ENCODE data around the gene CARMIL1. TPM values are rescaled to one million over a fixed set of nuclear protein-coding genes. Genes with fewer than 3 reads are reported as not detected.

Gene CARMIL1
- total RNA-seq, 1 experiment from 2014 or later = 23.6 TPM

- Histone ChIP-seq H3K4ac (ENCODE audit: low read depth, low read length) (no peak overlapping the region), H3K9ac (ENCODE audit: extremely low read depth, insufficient read length, low read length) (no peak overlapping the region), H3K79me2 (ENCODE audit: insufficient read depth, low read length) (peaks cover 14% of the 10 kb centered on the region; the same call in 1 of the 2 replicates), H3K23me2 (ENCODE audit: insufficient read length, low read depth, low read length, poor library complexity, severe bottlenecking) (no peaks in the 10 kb centered on the region), H2BK5ac (ENCODE audit: insufficient read length, low read length) (no peak overlapping the region), H3K18ac (ENCODE audit: insufficient read length, low read depth, low read length) (no peak overlapping the region), H2BK20ac (ENCODE audit: low read depth, low read length, poor library complexity, severe bottlenecking) (no peak overlapping the region), H3K56ac (ENCODE audit: insufficient read length, low read depth, low read length) (no peak overlapping the region), H2AK5ac (ENCODE audit: insufficient read length, low read length) (no peak overlapping the region), H4K8ac (replicated peaks; ENCODE audit: insufficient read length, low read depth, low read length) (no peak overlapping the region), H2BK12ac (ENCODE audit: insufficient read length, low read depth, low read length) (no peak overlapping the region), H3K27me3 (ENCODE audit: insufficient read depth, low read length) (no peaks in the 10 kb centered on the region), H3K23ac (ENCODE audit: insufficient read length, low read depth, low read length) (no peak overlapping the region), H2BK15ac (ENCODE audit: low read depth, low read length) (no peak overlapping the region), H3K4me2 (ENCODE audit: insufficient read depth, insufficient read length, low read length) (no peak overlapping the region), H3K9me3 (ENCODE audit: control insufficient read depth, low read depth, low read length) (no peaks in the 10 kb centered on the region), H4K91ac (ENCODE audit: insufficient read length, low read depth, low read length) (no peak overlapping the region), H2BK120ac (ENCODE audit: low read depth, low read length, poor library complexity, severe bottlenecking) (no peak overlapping the region), H3K27ac (ENCODE audit: insufficient read length, low read depth, low read length) (no peak overlapping the region), H4K5ac (ENCODE audit: insufficient read length, low read depth, low read length) (no peak overlapping the region), H2AFZ (ENCODE audit: low read length) (no peak overlapping the region), H3T11ph (ENCODE audit: low read length) (no peak overlapping the region), H3K14ac (ENCODE audit: insufficient read depth, low read length) (no peak overlapping the region), H3K79me1 (ENCODE audit: insufficient read depth, low read depth, low read length, poor library complexity, severe bottlenecking) (peaks cover 12% of the 10 kb centered on the region), H4K20me1 (ENCODE audit: control insufficient read depth, insufficient read depth, insufficient read length) (no peaks in the 10 kb centered on the region), H3K4me1 (ENCODE audit: insufficient read depth, low read length) (peaks cover 16% of the 10 kb centered on the region)
- no peaks in the 10 kb centered on the region for H3K27me3 Mint-ChIP-seq (ENCODE audit: low read depth)
- no peaks in the 10 kb centered on the region for H3K9me3 Mint-ChIP-seq
- WGBS (ENCODE audit: extremely low coverage, insufficient read length, low lambda C conversion rate) = no CpG with 5 or more reads among the region's 5 CpGs
- DNase-seq = no peak
- no peak overlapping the region for H3K4me3 Mint-ChIP-seq
- H3K4me1 Mint-ChIP-seq = peaks cover 23 to 26% of the 10 kb centered on the region in 2 experiments
- TF ChIP-seq CTCF (conservative IDR thresholded peaks at IDR 0.05) = no peak
- no peaks in the 10 kb centered on the region for H3K36me3 Mint-ChIP-seq (ENCODE audit: insufficient read depth in 1 of 3, low read depth in 3 of 3)
- H3K27ac Mint-ChIP-seq = no peak overlapping the region
Observed at GRCh38 chr6:25344827-25345226, 65.7 kb downstream of the CARMIL1 start.

All from H9 (cell line).